Neuronal stem cell (in vitro differentiated cells): ENCODE measurements around the gene TEAD3.

Source experiments
- DNase-seq: peaks from one replicate; pipeline ENCODE4 v3.0.0-alpha.2; 2013; ENCODE audit warnings: low spot score
- H2AFZ ChIP-seq: one replicate; pipeline ENCODE4 v1.6.1; 2013; ENCODE audit warnings: mild to moderate bottlenecking, low read length, inconsistent platforms
- H2AK5ac ChIP-seq: 2 replicates; pipeline ENCODE4 v1.6.1; 2013; ENCODE audit warnings: low read depth, mild to moderate bottlenecking, inconsistent platforms, low read length, moderate library complexity, mixed read lengths
- H2BK120ac ChIP-seq: 2 replicates; pipeline ENCODE4 v1.6.1; 2013; ENCODE audit warnings: low read depth, mild to moderate bottlenecking, inconsistent platforms, low read length, moderate library complexity, mixed read lengths
- H2BK12ac ChIP-seq: one replicate; pipeline ENCODE4 v1.6.1; 2013; ENCODE audit warnings: low read length, inconsistent platforms
- H2BK15ac ChIP-seq: 2 replicates; pipeline ENCODE4 v1.6.1; 2013; ENCODE audit warnings: mild to moderate bottlenecking, low read length, inconsistent platforms, mixed read lengths
- H2BK5ac ChIP-seq: one replicate; pipeline ENCODE4 v1.6.1; 2013; ENCODE audit warnings: inconsistent platforms, mild to moderate bottlenecking, low read length, moderate library complexity
- H3K14ac ChIP-seq: one replicate; pipeline ENCODE4 v1.6.1; 2013; ENCODE audit warnings: low read length, inconsistent platforms
- H3K18ac ChIP-seq: 2 replicates; pipeline ENCODE4 v1.6.1; 2013; ENCODE audit warnings: low read length, inconsistent platforms
- H3K23ac ChIP-seq: 2 replicates; pipeline ENCODE4 v1.6.1; 2013; ENCODE audit warnings: low read depth, mild to moderate bottlenecking, mixed read lengths, low read length, inconsistent platforms; ENCODE audit not compliant: poor library complexity
- H3K27ac ChIP-seq: replicated peaks from 3 replicates; pipeline ENCODE4 v1.5.1; 2013; ENCODE audit warnings: low read length, inconsistent platforms
- H3K27me3 ChIP-seq, 3 experiments: 2 replicates each; pipeline ENCODE4 v1.6.1; 2013; ENCODE audit warnings: low read length in 3 of 3, mild to moderate bottlenecking in 2 of 3, inconsistent platforms in 1 of 3, low read depth in 1 of 3, mixed read lengths in 1 of 3, moderate library complexity in 1 of 3; ENCODE audit not compliant: control insufficient read depth in 3 of 3, insufficient read depth in 3 of 3
- H3K36me3 ChIP-seq, 2 donors: replicated peaks in 1 of 2; 2 replicates each; pipeline ENCODE4 v1.6.1; 2013; ENCODE audit warnings: low read length in 2 of 2; ENCODE audit not compliant: control insufficient read depth in 2 of 2, insufficient read depth in 2 of 2
- H3K4ac ChIP-seq: 2 replicates; pipeline ENCODE4 v1.6.1; 2013; ENCODE audit warnings: inconsistent platforms, mild to moderate bottlenecking, low read length, moderate library complexity
- H3K4me1 ChIP-seq, 2 donors: 1 replicate in 1 of 2; 2 replicates in 1 of 2; pipeline ENCODE4 v1.6.1; 2013; ENCODE audit warnings: low read length in 2 of 2, low read depth in 1 of 2; ENCODE audit not compliant: control insufficient read depth in 2 of 2, insufficient read depth in 1 of 2
- H3K4me2 ChIP-seq: one replicate; pipeline ENCODE4 v1.6.1; 2013; ENCODE audit warnings: mild to moderate bottlenecking, low read length, inconsistent platforms; ENCODE audit not compliant: insufficient read depth, poor library complexity, severe bottlenecking
- H3K4me3 ChIP-seq, 2 donors: 2 replicates each; pipeline ENCODE4 v1.5.1; 2013; ENCODE audit warnings: low read length in 2 of 2, mild to moderate bottlenecking in 2 of 2, inconsistent platforms in 1 of 2, moderate library complexity in 1 of 2
- H3K79me1 ChIP-seq: one replicate; pipeline ENCODE4 v1.6.1; 2013; ENCODE audit warnings: low read depth, mild to moderate bottlenecking, inconsistent platforms, low read length, moderate library complexity
- H3K9ac ChIP-seq: one replicate; pipeline ENCODE4 v1.6.1; 2013; ENCODE audit warnings: mild to moderate bottlenecking, low read depth, low read length, inconsistent platforms; ENCODE audit not compliant: poor library complexity
- H3K9me3 ChIP-seq, 2 donors: replicated peaks in 1 of 2; 2 replicates each; pipeline versions ENCODE3 to v1.6.1; 2013; ENCODE audit warnings: low read length in 2 of 2, mild to moderate bottlenecking in 2 of 2, inconsistent platforms in 1 of 2, low read depth in 1 of 2, mixed read lengths in 1 of 2, moderate library complexity in 1 of 2; ENCODE audit not compliant: control insufficient read depth in 2 of 2, insufficient read depth in 1 of 2
- H4K8ac ChIP-seq: one replicate; pipeline ENCODE4 v1.6.1; 2013; ENCODE audit warnings: low read depth, mild to moderate bottlenecking, inconsistent platforms, low read length, moderate library complexity
- H4K91ac ChIP-seq: one replicate; pipeline ENCODE4 v1.6.1; 2013; ENCODE audit warnings: low read length, low read depth, mild to moderate bottlenecking, inconsistent platforms; ENCODE audit not compliant: poor library complexity
- WGBS, 2 donors: extraction: QIAGEN DNeasy Blood & Tissue Kit; methylation state at CpG; one replicate each; pipeline ENCODE4 v1.1.7; 2013; ENCODE audit warnings: missing lambda C conversion rate in 2 of 2, mixed read lengths in 1 of 2; ENCODE audit not compliant: insufficient read length in 2 of 2, insufficient replicate concordance in 1 of 2; ENCODE audit errors: extremely low coverage in 2 of 2; 5-methylcytosine and 5-hydroxymethylcytosine counted together

TEAD3 gene

DNA sequence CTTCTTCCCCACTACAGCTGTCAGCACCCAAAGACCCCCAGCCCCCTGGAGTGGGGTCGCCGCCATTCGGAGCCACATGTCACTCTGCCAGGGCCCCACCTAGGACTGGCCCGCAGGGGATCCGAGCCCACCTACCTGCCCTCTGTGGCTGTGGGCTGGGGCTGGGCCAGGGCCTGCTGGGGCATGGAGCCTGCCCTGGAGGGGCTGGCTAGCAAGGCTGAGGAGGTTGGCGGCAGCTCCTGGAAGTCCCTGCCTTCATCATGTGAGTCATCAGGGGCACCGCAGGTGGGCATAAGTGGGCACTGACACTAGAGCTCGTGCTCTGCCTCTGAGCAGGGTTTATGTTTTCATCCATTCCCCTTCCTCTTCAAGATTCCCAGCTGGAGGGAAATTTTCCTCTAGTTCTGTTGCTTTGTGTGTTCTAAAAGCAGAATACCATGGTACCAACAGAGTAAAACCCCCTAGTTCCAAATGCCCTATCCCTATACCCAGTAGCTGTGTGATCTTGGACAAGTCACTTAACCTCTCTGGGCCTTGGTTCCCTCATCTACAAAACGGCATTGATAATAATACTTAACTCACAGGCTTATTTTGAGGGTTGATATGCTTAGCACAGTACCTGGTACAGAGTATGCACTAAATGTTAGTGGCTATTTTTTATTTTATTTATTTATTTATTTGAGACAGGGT, 53.4 kb downstream of the TEAD3 start:
- Histone ChIP-seq H2BK15ac (peak overlapping the region; percentile 28), H3K36me3 (no peaks in the 10 kb centered on the region), H3K4me3 (no peak overlapping the region), H3K9me3 (no peaks in the 10 kb centered on the region), H2BK5ac (no peak overlapping the region), H2AK5ac (no peak overlapping the region), H3K27me3 (no peaks in the 10 kb centered on the region), H4K8ac (no peak overlapping the region), H3K9ac (no peak overlapping the region), H3K27ac (no peak overlapping the region), H3K14ac (peak overlapping the region; percentile 48), H3K4me1 (peaks cover 0 to 1% of the 10 kb centered on the region in 2 donors), H3K4ac (no peak overlapping the region), H3K23ac (no peak overlapping the region), H3K18ac (no peak overlapping the region), H2AFZ (peak overlapping the region; percentile 41), H2BK120ac (no peak overlapping the region), H4K91ac (no peak overlapping the region), H3K79me1 (peaks cover 2% of the 10 kb centered on the region), H3K4me2 (no peak overlapping the region), H2BK12ac (no peak overlapping the region)
- WGBS, 2 donors = no CpG with 5 or more reads among the region's 9 CpGs
- no peak for DNase-seq

DNA sequence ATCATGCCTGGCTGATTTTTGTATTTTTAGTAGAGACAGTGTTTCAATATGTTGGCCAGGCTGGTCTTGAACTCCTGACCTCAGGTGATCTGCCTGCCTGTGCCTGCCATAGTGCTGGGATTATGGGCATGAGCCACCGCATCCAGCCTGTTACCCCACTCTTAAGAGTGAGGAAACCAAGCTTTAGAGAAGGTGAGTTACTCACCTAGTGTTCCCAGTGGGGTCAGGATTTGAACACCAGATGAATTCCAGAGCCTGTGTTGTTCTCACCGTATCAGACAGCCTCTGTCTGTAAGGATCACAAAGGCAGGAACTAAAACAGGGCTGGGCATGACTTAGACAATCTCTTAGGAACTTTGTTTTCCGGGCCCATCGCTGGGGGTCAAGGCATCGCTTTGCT, 54.2 kb downstream of the TEAD3 start:
- Histone ChIP-seq H3K4me1 (peaks cover 0 to 1% of the 10 kb centered on the region in 2 donors), H2BK5ac (no peak overlapping the region), H3K27ac (no peak overlapping the region), H2AK5ac (no peak overlapping the region), H2BK12ac (no peak overlapping the region), H3K4me2 (no peak overlapping the region), H3K4ac (no peak overlapping the region), H3K36me3 (no peaks in the 10 kb centered on the region), H3K18ac (no peak overlapping the region), H3K9ac (no peak overlapping the region), H3K23ac (no peak overlapping the region), H2AFZ (peak overlapping the region; percentile 41), H2BK15ac (peak overlapping the region; percentile 28), H3K4me3 (no peak overlapping the region), H3K27me3 (no peaks in the 10 kb centered on the region), H4K91ac (no peak overlapping the region), H2BK120ac (no peak overlapping the region), H3K14ac (no peak overlapping the region), H4K8ac (no peak overlapping the region), H3K79me1 (peaks cover 2% of the 10 kb centered on the region), H3K9me3 (no peaks in the 10 kb centered on the region)
- DNase-seq = no peak
- WGBS, 2 donors = no CpG with 5 or more reads among the region's 5 CpGs

DNA sequence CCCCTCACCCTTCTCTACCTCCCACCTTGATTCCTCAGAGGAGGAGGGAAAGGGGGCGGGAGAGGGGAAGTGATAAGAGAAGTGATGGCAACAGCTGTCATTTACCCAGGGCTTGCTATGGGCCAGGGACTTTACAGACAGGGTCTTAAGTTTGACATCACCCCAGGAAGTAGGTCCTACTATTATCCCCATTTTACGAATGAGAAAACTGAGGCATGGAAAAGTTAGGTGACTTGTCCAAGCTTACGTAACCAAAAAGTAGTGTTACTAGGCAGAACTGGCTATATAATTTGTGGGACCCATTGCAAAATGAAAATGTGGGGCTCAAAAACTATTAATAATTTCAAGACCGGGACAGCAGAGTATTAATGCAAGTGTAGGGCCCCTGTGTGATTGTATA, 55.2 kb downstream of the TEAD3 start:
- H3K36me3 ChIP-seq = no peaks in the 10 kb centered on the region
- peak overlapping the region; percentile 94 for H2BK5ac ChIP-seq
- no peak overlapping the region for H2AFZ ChIP-seq
- H4K91ac ChIP-seq = no peak overlapping the region
- H2BK120ac ChIP-seq = no peak overlapping the region
- WGBS, 2 donors = no CpG with 5 or more reads among the region's 4 CpGs
- no peak overlapping the region for H2AK5ac ChIP-seq
- H3K14ac ChIP-seq = peak overlapping the region; percentile 47
- peaks cover 0 to 1% of the 10 kb centered on the region in 2 donors for H3K4me1 ChIP-seq
- no peak for DNase-seq
- no peaks in the 10 kb centered on the region for H3K9me3 ChIP-seq
- H3K4me2 ChIP-seq = no peak overlapping the region
- H3K79me1 ChIP-seq = peaks cover 2% of the 10 kb centered on the region
- H3K4ac ChIP-seq = no peak overlapping the region
- H3K4me3 ChIP-seq = no peak overlapping the region
- H2BK15ac ChIP-seq = no peak overlapping the region
- H3K18ac ChIP-seq = peak overlapping the region; percentile 52
- H2BK12ac ChIP-seq = peak overlapping the region; percentile 84
- no peak overlapping the region for H3K23ac ChIP-seq
- no peak overlapping the region for H4K8ac ChIP-seq
- no peaks in the 10 kb centered on the region for H3K27me3 ChIP-seq
- H3K9ac ChIP-seq = no peak overlapping the region
- no peak overlapping the region for H3K27ac ChIP-seq

DNA sequence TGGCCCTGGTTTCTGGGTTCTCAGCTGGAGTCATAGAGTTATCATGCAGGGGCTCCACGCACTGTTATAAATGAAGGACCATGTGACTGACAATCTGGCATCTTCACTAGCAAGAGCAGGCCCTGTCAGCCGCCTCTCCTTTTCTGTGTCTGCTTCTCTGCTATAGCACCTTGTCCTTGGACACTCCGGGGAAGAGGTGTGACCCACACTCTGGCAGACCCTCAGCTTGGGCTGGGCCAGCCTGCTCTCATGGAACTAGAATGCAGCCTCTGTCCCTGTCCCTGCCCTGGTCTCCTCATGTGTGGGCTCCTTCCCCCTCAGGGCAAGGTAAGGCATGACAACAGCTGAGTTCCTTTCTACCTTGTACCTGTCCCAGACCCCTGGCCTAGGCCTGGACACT, 55.7 kb downstream of the TEAD3 start:
- no peak overlapping the region for H3K4me2 ChIP-seq
- DNase-seq = no peak

More for the DNA sequence above, 55.7 kb downstream of the TEAD3 start:
- no peak overlapping the region for H3K4me3 ChIP-seq
- H2BK15ac ChIP-seq = no peak overlapping the region
- peak overlapping the region; percentile 52 for H3K18ac ChIP-seq
- no CpG with 5 or more reads among the region's 3 CpGs for WGBS, 2 donors
- H4K8ac ChIP-seq = no peak overlapping the region
- H3K23ac ChIP-seq = no peak overlapping the region
- H3K14ac ChIP-seq = peak overlapping the region; percentile 47
- H2BK120ac ChIP-seq = no peak overlapping the region
- no peak overlapping the region for H2AFZ ChIP-seq
- H2AK5ac ChIP-seq = no peak overlapping the region
- no peaks in the 10 kb centered on the region for H3K9me3 ChIP-seq
- no peak overlapping the region for H3K27ac ChIP-seq
- H3K4me1 ChIP-seq = peaks cover 0 to 1% of the 10 kb centered on the region in 2 donors
- no peak overlapping the region for H3K4ac ChIP-seq
- peaks cover 2% of the 10 kb centered on the region for H3K79me1 ChIP-seq
- H3K9ac ChIP-seq = no peak overlapping the region
- no peaks in the 10 kb centered on the region for H3K27me3 ChIP-seq
- no peaks in the 10 kb centered on the region for H3K36me3 ChIP-seq
- H2BK12ac ChIP-seq = peak overlapping the region; percentile 84
- peak overlapping the region; percentile 94 for H2BK5ac ChIP-seq
- no peak overlapping the region for H4K91ac ChIP-seq
